ENCODE data around the gene OR4D2.

OR4D2 gene

GRCh38 chr17:58217766-58218165, 51.0 kb downstream of the OR4D2 start:
- DNase-seq: no peak

- peak; percentile 92 for DNase-seq
Measured at GRCh38 chr17:58219007-58219788, 52.4 kb downstream of the OR4D2 start, which contains the start of gene MKS1. Gene MKS1, minus strand, starts transcription at chr17:58219255. Its CDS starts 25 bp downstream, at chr17:58219230.

GRCh38 chr17:58219789-58220183, 53.0 kb downstream of the OR4D2 start:
- no peak for DNase-seq

Data from stimulated activated naive CD4-positive, alpha-beta T cell treated with Interleukin-2 at 50 U/mL for 16 hours (primary cell).